ENCODE data around the gene SMIM44.

DNA sequence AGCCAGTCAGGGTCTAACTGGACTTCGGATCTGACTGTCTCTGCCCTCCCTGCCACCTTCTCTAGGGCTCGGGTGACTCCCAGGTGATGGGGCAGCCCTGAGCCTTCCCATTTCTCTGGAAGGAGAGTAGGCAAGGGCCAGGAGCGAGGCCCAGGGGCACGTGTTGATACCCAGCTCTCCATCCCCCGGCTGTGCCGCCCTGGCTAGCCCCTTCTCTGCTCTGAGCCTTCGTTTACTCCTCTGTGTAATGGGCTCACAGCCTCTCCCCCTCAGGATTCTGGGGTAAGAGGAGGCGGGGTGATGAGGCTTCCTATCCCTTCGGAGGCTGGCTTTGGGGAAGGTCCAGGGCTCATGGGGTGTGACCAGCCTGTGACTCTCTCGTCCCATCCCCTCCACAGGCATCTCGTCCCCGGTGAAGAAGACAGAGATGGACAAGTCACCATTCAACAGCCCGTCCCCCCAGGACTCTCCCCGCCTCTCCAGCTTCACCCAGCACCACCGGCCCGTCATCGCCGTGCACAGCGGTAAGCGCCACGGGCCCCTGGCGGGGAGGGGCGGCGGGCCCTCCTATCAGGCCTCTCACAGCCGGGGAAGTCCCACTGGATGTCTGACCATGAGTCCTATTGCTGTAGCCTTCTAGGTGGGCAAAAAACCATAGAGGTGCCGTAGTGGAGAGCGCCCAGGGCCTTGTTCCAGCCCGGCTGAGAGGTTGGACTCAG lies 34.5 kb downstream of the SMIM44 start:
- TF ChIP-seq, protein P1, sequence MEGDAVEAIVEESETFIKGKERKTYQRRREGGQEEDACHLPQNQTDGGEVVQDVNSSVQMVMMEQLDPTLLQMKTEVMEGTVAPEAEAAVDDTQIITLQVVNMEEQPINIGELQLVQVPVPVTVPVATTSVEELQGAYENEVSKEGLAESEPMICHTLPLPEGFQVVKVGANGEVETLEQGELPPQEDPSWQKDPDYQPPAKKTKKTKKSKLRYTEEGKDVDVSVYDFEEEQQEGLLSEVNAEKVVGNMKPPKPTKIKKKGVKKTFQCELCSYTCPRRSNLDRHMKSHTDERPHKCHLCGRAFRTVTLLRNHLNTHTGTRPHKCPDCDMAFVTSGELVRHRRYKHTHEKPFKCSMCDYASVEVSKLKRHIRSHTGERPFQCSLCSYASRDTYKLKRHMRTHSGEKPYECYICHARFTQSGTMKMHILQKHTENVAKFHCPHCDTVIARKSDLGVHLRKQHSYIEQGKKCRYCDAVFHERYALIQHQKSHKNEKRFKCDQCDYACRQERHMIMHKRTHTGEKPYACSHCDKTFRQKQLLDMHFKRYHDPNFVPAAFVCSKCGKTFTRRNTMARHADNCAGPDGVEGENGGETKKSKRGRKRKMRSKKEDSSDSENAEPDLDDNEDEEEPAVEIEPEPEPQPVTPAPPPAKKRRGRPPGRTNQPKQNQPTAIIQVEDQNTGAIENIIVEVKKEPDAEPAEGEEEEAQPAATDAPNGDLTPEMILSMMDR (IDR thresholded peaks at IDR 0.05; ENCODE audit: low read depth, low read length), result no peak
- no peak for TF ChIP-seq EZH2phosphoT487 (IDR thresholded peaks at IDR 0.05; ENCODE audit: low read depth)
